ENCODE data around the gene ANTXR1. TPM values are rescaled to one million over a fixed set of nuclear protein-coding genes. Genes with fewer than 3 reads are reported as not detected.

ANTXR1 gene
- total RNA-seq, 1 experiment from 2014 or later, result 33.1 TPM

DNA sequence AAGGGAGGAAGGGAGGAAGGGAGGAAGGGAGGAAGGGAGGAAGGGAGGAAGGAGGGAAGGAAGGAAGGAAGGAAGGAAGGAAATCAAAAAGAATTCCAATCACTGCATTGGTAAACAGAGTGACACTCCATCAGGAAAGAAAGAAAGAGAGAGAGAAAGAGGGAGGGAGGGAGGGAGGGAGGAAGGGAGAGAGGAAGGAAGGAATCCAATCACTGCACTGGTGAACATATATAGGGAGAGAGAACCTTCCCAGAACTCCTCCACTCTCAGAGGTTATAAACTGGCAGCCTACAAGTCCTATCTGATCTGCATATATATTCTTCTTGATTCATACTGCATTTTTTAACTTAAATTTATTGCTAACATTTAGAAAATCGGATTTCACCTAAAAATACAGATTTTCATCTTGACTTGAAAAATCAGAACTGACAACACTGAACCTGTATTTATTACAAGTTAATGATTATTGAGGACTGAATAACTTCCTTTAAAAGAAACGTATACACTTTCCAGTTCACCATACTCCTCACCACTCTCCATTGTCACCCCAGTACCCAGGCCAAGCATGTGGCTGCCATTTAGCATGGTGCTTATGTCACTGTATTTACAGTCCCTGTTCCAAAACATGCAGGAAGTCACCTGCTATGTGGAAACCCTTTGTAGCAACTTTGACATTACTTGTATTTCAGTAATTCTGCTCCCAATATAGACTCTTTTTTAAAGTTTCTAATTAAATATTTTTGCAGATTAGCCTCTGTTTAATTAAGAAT is 83.5 kb downstream of the ANTXR1 start:
- TF ChIP-seq, protein P1, sequence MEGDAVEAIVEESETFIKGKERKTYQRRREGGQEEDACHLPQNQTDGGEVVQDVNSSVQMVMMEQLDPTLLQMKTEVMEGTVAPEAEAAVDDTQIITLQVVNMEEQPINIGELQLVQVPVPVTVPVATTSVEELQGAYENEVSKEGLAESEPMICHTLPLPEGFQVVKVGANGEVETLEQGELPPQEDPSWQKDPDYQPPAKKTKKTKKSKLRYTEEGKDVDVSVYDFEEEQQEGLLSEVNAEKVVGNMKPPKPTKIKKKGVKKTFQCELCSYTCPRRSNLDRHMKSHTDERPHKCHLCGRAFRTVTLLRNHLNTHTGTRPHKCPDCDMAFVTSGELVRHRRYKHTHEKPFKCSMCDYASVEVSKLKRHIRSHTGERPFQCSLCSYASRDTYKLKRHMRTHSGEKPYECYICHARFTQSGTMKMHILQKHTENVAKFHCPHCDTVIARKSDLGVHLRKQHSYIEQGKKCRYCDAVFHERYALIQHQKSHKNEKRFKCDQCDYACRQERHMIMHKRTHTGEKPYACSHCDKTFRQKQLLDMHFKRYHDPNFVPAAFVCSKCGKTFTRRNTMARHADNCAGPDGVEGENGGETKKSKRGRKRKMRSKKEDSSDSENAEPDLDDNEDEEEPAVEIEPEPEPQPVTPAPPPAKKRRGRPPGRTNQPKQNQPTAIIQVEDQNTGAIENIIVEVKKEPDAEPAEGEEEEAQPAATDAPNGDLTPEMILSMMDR (IDR thresholded peaks at IDR 0.05; ENCODE audit: unreplicated experiment), result no peak
- ChIA-PET POLR2A (interaction anchor here (0.6 kb wide), 1 partner anchor 53 kb away, joined by 4 read pairs; no protein-coding TSS in a partner anchor), CTCF (no interaction called here)
- no peak for DNase-seq (ENCODE audit: unreplicated experiment)
- peaks cover 7% of the 10 kb centered on the region for H3K36me3 Mint-ChIP-seq (ENCODE audit: insufficient read depth, unreplicated experiment)
- intact Hi-C loops (cut with micrococcal nuclease), result no loop called here
- H3K4me3 Mint-ChIP-seq (ENCODE audit: unreplicated experiment), result no peak overlapping the region
- H3K4me1 Mint-ChIP-seq (ENCODE audit: insufficient read depth, unreplicated experiment), result no peaks in the 10 kb centered on the region
- H3K27me3 Mint-ChIP-seq (ENCODE audit: insufficient read depth, unreplicated experiment), result no peaks in the 10 kb centered on the region
- BruUV-seq (replicated peaks), result no TSS peak
- no peaks in the 10 kb centered on the region for H3K9me3 Mint-ChIP-seq (ENCODE audit: unreplicated experiment)
- peak overlapping the region; percentile 27 for H3K27ac Mint-ChIP-seq (ENCODE audit: low read depth, unreplicated experiment)

DNA sequence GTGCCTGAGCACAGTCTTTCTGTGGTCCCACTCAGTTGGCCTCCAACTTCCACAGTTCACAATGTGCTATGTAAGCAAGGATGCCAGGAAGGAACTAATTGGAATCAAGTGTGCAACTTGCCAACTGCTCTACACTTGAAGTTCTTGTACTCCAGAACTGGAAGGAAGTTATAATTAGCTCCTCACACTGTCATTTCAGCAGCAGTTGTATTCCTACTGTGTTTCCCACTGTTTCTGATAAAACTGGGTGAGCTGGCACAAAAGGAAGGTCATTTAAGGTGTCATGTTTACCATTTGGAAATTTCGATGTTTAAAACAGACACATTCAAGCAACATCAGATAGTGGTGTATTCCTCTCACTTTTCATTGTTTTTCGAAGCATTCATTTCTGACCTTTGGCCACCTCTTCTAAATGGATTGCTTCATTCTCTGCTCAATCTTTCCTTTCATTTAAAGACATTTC is 84.2 kb downstream of the ANTXR1 start:
- no peak overlapping the region for H3K27ac Mint-ChIP-seq (ENCODE audit: low read depth, unreplicated experiment)
- ChIA-PET POLR2A (no interaction called here), CTCF (no interaction called here)
- H3K4me3 Mint-ChIP-seq (ENCODE audit: unreplicated experiment), result no peak overlapping the region
- peaks cover 8% of the 10 kb centered on the region for H3K36me3 Mint-ChIP-seq (ENCODE audit: insufficient read depth, unreplicated experiment)
- no peaks in the 10 kb centered on the region for H3K4me1 Mint-ChIP-seq (ENCODE audit: insufficient read depth, unreplicated experiment)
- no peak for DNase-seq (ENCODE audit: unreplicated experiment)
- H3K27me3 Mint-ChIP-seq (ENCODE audit: insufficient read depth, unreplicated experiment), result no peaks in the 10 kb centered on the region
- BruUV-seq (replicated peaks), result no TSS peak
- TF ChIP-seq, protein P1 (IDR thresholded peaks at IDR 0.05; ENCODE audit: unreplicated experiment), result no peak
- no peaks in the 10 kb centered on the region for H3K9me3 Mint-ChIP-seq (ENCODE audit: unreplicated experiment)
- intact Hi-C loops (cut with micrococcal nuclease), result no loop called here

DNA sequence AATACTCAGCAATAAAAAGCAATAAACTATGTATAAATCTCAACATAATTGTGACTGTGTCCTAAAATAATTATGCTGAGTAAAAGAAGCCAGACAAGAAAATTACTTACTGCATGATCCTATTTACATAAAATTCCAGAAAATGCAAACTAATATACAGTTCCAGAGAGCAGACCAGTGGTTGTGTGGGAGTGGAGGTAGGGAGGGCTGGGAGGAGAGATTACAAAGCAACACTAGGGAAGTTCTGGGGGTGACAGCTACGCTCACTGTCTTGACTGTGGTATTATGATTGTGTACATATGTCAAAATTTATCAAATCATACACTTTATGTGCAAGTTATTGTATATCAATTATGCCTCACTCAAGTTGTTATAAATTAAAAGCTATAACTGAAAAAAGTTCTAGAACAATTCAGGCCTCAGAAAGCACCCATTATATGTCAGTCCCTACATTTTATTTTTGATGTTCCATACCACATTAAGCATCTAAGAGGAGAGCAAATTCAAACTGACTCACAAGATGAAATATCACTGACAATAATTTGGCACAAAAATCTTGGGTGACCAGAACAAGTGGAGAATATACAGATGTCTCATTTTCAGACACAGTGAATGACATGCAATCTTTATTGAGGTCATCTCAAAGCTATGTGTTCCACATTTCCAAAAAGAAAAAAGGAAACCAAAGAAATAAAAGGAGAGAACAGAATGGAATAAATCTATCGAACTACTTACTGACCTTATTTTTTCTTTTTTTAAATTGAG is 85.1 kb downstream of the ANTXR1 start:
- BruUV-seq (replicated peaks), result no TSS peak
- intact Hi-C loops (cut with micrococcal nuclease), result no loop called here
- Mint-ChIP-seq H3K27ac (ENCODE audit: low read depth, unreplicated experiment) (no peak overlapping the region), H3K9me3 (ENCODE audit: unreplicated experiment) (no peaks in the 10 kb centered on the region), H3K36me3 (ENCODE audit: insufficient read depth, unreplicated experiment) (peaks cover 17% of the 10 kb centered on the region), H3K4me3 (ENCODE audit: unreplicated experiment) (no peak overlapping the region), H3K4me1 (ENCODE audit: insufficient read depth, unreplicated experiment) (no peaks in the 10 kb centered on the region), H3K27me3 (ENCODE audit: insufficient read depth, unreplicated experiment) (no peaks in the 10 kb centered on the region)
- ChIA-PET POLR2A (interaction anchor here (0.7 kb wide), 1 partner anchor 154 kb away, joined by 3 read pairs; no protein-coding TSS in a partner anchor), CTCF (interaction anchor here (0.5 kb wide), 1 partner anchor 963 kb away, joined by 3 read pairs; no protein-coding TSS in a partner anchor)
- DNase-seq (ENCODE audit: unreplicated experiment), result no peak
- TF ChIP-seq, protein P1 (IDR thresholded peaks at IDR 0.05; ENCODE audit: unreplicated experiment), result no peak

DNA sequence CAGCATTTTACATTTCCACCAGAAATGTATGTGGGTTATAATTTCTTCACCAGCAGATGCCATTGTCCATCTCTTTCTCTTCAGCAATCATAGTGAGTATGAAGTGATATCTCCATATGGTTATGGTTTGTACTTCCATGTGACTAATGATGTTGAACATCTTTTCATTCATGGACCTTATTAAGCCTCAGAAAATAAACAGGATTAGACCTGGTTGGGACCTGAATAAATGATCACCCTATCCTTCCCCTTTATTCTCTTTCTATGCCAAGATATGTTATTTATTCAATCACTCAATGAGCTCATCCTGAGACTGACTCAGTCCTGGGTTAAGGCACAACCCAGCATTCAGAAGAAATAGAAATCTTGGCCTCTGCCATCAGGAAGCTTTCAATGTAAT is 86.6 kb downstream of the ANTXR1 start:
- TF ChIP-seq, protein P1 (IDR thresholded peaks at IDR 0.05; ENCODE audit: unreplicated experiment), result no peak
- BruUV-seq (replicated peaks), result no TSS peak
- DNase-seq (ENCODE audit: unreplicated experiment), result no peak
- peaks cover 29% of the 10 kb centered on the region for H3K36me3 Mint-ChIP-seq (ENCODE audit: insufficient read depth, unreplicated experiment)
- intact Hi-C loops (cut with micrococcal nuclease), result no loop called here
- ChIA-PET CTCF (interaction anchor here (0.6 kb wide), 1 partner anchor 45 kb away, joined by 3 read pairs; no protein-coding TSS in a partner anchor), POLR2A (no interaction called here)
- H3K9me3 Mint-ChIP-seq (ENCODE audit: unreplicated experiment), result no peaks in the 10 kb centered on the region
- H3K27ac Mint-ChIP-seq (ENCODE audit: low read depth, unreplicated experiment), result no peak overlapping the region
- no peaks in the 10 kb centered on the region for H3K4me1 Mint-ChIP-seq (ENCODE audit: insufficient read depth, unreplicated experiment)
- no peaks in the 10 kb centered on the region for H3K27me3 Mint-ChIP-seq (ENCODE audit: insufficient read depth, unreplicated experiment)
- no peak overlapping the region for H3K4me3 Mint-ChIP-seq (ENCODE audit: unreplicated experiment)
